Left ventricle myocardium superior (tissue), 1 donor: ENCODE data around the gene KLHL29. TPM values are rescaled to one million over a fixed set of nuclear protein-coding genes. Genes with fewer than 3 reads are reported as not detected.

Source experiments
- ATAC-seq: fragments of 200-7000 bp; cut with Tn5 transposase; one replicate; pipeline ENCODE4 v1.9.1; 2020; ENCODE audit warnings: mild to moderate bottlenecking, moderate library complexity
- DNase-seq: peaks from one replicate; pipeline ENCODE4 v3.0.0-alpha.2; 2020
- intact Hi-C: fragments of 100-400 bp; cut with micrococcal nuclease; formaldehyde crosslinking; loops from one replicate; pipeline ENCODE4 v1.11.0; 2022
- total RNA-seq: library from RNA; stranded (reverse); fragmentation: NEBNext Ultra II Directional; extraction: Animal tissue kit (Norgen Biotek cat#: 25700); gene quantifications from one replicate; pipeline ENCODE4 v1.2.1, GENCODE V29; 2021
- donor health status: DM: no; HTN: yes; CAD: no; lungs with severe emphysema.

The KLHL29 gene
- total RNA-seq, 1 donor from 2014 or later: 0.69 TPM

DNA sequence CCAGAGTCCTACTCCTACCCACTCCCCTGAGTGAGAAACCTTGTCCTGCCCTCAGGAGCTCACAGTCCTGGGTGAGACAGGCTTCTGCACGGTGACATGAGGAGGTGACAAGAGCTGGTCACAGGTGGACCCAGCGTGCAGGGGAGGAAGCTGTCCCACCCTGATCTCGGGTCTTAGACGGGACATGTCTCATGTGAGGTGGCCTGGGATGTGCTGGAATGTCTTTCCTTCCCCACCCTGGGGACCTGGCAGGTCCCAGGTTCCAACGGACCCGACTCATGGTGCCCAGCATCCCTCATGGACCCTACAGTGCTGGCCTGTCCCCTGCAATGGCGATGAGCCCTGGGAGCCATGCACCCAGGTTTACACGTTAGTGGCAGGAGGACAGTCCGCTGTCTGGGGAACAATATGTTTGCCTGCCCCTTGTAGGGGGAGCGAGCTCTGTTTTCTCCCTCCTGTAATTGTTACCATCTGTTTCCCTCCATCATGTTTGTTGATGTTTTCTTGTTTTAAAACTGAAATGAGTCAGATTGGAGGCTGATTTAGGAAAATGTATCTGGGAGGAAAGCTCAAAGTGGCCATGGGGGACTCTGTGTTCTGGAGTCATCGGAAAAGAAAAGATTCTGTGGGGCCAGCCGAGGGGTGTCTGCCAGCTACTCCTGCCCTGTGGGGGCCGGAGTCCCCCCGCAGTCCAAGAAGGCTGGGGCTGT, 238.1 kb downstream of the KLHL29 start:
- ATAC-seq (no peak), DNase-seq (no peak)
- intact Hi-C loops: no loop called here

DNA sequence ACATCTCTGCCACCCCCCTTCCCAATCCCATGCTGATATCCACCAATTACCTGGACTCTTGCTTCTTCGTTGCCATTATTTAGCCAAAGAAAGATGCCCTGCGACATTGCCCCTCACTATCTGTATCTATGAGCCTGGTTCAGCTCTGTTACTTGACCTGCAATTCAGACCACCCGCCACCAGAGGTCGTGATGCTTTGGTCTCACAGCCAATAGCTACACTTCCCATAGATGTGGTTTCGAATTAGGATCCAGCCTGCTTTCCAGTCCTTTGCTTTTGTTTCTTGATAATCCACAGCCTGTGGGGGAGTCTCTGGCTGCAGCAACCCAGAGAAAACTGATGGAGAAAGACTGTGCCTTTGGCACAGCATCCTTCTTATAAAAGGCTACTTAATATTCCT, 239.4 kb downstream of the KLHL29 start:
- intact Hi-C loops: no loop called here
- no peak for DNase-seq
- no peak for ATAC-seq

DNA sequence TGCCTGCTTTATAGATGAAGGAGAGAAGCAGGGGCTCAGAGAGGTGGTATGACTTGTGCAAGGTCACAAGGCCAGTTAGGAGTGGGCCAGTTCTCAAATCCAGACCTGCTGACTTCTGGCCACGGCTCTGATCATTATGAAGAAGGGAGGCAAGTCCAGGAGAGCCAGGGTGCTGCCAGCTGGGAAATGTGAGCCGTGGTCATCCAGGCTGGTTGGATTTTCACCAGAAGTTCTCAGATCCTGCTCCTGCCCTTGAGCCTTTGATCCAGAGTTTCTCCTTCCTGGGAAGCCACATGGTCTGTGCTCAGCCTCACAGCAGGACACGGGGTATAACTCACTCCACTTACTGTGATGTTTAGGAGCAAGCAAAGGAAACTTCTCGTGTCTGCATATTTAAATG, 239.9 kb downstream of the KLHL29 start:
- intact Hi-C loops: no loop called here
- DNase-seq (no peak), ATAC-seq (no peak)

DNA sequence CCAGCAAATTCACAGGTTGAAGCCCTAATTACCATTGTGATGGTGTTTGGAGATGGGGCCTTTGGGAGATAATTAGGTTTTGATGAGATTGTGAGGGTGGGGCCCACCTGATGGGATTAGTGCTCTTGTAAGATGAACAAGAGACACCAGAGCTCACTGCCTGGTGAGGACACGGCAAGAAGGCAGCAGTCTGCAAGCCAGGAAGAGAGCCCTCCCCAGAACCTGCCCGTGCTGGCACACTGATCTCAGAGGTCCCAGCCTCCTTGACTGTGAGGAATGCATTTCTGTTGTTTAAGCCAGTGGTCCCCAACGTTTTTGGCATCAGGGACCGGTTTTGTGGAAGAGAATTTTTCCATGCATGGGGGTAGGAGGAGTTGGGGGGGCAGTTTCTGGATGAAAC, 240.7 kb downstream of the KLHL29 start:
- intact Hi-C loops: no loop called here
- DNase-seq (no peak), ATAC-seq (no peak)

DNA sequence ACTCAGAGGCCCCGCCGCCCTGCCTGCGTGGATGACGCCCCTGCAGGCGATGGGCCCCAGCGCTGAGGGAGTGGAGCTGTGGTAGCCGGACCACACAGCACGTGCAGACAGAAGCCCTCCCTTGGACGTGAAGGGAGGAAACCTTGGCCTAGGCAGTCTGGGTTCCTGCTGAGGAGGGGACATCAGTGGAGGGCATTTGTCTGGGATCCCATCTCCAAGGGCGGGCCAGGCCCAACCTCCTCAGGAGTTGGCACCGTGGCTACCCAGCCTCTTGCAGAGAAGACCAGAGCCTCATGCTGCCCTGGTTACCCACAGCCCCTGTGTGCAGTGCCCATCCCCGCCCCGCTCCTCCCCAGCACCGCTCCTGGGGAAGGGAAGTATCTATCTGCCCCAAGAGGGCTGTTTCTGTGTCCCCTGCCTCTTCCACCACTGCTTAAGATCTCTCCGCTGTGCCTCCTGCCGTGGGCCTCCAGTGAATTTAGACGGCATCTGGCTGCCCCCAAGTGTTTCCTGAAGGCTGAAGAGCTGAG, 241.8 kb downstream of the KLHL29 start:
- ATAC-seq: no peak

DNA sequence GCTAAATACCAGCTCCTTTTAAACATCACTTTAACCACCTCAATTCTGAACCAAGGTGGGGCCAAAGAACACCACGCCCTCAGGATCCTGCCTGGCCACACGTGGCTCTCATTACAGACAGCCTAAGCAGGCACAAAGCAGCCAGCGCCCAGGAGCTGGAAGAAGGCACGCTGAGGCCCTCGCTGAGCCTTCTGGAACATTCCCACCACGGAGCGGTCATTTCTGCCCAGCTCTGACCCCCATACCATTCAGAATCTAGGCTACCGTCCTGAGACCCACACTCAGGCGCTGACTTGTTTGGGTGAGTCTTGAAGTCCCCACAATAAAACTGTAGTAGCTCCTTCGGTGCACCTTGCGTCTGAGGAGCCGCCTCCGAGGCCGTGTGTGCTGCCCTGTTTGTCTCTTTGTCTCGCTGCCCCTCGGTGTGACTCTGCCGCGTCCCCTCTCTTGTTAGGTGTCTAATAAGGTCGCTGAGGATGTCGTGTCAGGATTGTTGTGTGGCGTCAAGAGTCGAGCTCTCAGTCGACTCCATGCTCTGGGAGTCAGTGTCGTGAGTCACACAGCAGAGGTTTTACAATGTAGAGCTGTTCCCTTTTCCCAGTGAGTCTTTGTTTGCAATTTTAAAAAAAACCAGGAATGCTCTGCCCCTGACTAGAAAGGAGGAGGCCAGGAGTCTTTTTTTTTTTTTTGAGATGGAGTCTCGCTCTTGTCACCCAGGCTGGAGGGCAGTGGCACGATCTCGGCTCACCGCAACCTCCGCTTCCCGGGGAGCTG, 242.4 kb downstream of the KLHL29 start:
- intact Hi-C loops: no loop called here
- DNase-seq (no peak), ATAC-seq (no peak)

More for the DNA sequence above, 241.8 kb downstream of the KLHL29 start:
- intact Hi-C loops: no loop called here
- no peak for DNase-seq

DNA sequence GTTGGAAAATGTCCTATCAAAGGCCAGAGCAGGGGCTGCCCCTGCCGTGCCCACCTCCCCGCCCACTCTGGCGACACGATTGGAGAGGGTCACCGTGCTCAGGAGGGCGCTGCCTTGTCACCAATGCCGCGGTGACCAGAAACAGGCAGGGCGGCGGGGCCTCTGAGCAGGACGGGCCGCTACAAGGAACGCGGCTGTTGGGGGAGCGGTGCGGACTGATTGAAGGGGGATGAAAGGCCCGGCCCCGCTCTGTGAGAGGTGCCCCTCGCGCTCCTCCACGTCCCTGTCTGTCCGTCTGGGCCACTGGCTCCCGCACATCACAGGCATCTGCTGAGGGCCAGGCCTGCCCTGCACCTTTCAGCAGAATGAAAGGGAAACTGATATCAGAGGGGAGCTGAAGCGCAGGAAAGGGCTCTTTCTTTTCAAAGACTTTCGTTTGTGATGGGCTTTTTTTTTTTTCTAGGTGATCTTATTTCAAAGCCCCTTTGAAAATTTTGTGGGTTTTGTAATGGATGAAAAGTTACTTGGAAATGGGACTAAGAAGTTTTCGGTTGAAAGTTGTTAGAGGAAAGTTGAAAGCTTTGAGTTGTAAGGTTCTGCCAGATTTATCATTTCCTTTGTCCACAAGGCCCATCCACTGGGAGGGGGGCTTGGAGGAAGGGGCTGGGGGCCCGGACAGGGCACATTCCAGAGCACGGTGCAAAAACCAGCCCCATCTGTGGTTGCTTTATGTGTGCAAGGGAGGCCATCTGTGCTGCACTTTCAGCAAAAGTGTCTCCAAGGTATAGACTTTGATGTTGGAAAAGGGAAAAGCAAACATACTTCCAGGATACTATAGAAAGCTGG, 244.2 kb downstream of the KLHL29 start:
- intact Hi-C loops: no loop called here
- ATAC-seq (no peak), DNase-seq (no peak)

DNA sequence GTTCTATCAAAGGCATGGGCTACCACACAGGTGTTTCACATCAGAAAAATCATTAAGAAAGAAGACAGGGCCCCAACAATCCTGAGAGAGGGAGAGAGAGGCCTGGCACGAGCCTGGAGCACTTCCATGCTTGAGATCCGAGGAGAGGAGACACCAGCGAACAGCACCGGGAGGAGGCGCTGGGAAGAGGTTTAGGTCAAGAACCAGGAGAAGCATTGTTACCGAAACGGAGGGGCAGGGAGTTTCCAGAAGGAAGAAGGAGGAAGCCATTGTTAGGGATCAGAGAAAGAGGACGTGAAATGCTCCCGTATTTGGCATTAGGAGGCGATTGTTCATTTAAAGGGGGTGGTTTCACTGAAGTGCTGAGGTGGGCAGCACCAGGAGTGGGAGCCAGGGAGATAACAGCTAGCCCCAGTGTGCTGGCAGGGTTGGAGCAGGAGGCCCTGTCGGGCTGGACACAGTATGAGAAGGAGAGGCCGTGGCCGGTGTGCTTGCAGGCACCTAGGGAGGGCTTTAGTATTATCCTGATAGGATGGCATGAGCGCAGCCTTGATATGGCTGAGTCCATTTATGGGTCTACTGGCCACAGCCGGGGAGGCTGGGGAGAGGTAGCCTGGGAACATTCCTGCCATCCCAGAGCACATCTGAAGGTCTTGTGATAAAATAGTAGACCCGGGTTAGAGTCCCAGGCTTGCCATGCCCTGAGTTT, 244.9 kb downstream of the KLHL29 start:
- intact Hi-C loops: no loop called here
- no peak for DNase-seq
- no peak for ATAC-seq

DNA sequence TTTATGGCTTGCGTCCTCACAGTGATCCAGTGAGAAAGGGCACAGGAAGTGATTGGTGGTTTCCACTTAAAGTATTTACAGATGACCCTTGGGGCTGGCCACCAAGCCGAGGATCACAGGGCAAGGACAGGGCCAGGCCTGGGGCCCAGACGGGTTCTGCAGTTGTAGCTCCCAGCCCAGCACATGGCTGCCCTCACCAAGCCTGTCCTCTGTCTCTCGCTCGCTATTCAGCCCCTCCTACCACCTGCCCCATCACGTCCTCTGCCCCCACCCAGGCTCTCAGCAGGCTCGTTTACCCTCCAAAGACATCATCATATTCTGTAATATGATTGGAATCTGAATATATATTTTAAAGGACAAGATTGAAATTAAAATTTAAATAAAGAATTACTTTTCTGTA, 246.0 kb downstream of the KLHL29 start:
- intact Hi-C loops: no loop called here

DNA sequence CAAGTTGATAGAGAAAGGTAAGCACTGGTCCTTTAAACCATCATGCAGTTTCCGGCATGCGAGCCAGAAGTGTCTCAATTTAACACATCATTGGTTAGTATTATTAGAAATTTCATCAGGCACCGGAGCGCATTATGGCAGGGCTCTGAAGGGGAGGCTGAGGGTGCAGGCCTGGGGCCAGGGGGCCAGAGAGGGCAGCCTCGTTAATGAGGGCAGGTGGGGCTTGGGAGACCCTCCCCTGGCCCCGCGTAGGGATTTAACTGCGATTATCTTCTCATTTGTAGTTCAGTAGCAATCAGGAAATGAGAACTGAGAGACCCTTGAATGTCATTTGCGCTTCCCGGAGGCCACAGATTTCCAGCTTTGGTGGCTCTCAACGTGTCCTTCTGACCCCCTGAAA, 246.4 kb downstream of the KLHL29 start:
- DNase-seq: no peak
- intact Hi-C loops: no loop called here
- no peak for ATAC-seq

More for the DNA sequence above, 246.0 kb downstream of the KLHL29 start:
- no peak for ATAC-seq
- no peak for DNase-seq

DNA sequence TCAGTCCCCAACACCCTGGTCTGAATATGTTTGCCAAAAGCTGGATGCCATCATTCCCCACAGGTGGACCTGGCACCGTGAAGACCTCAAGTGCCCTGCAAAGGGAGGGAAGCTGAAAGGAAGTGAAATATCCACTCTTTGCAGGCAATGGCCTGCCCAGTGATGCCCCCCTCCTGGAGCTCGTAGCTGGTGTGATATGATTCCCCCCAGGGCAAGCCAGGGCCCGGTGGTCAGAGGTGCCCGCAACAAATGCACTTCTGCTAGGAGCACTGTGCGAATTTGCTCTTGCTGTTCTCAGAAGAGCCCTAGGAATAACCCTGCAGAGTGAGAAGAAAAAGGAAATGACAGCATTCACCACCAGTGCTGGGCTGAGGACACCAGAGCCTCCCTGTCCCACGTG, 247.4 kb downstream of the KLHL29 start:
- intact Hi-C loops: no loop called here
- ATAC-seq (no peak), DNase-seq (no peak)

DNA sequence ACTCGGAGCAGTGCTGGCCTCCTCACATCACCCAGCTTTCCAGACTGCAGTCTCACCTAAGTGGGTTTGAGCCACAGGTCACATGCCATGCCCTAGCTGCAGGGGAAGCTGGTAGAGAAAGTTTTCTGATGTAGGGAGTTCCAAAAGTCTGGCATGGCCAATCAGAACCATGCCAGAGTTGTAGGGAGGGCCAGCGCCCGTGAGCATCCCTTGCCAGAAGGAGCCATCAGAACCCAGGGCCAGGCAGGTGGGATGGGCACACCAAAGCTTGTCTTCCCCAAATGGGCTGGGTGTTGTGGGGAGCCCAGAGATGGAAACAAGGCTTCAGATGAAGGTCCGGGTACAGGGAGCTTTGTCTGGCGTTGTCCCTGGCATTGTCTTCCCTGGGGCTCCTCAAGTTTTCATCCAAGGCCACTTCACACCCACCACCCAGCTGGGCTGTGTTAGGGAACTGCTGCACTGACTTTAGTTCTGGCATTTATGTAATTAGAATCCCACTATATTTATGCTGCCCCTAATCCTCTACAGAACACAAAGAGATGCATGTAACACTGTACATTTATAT, 247.9 kb downstream of the KLHL29 start:
- ATAC-seq (no peak), DNase-seq (no peak)
- intact Hi-C loops: no loop called here

DNA sequence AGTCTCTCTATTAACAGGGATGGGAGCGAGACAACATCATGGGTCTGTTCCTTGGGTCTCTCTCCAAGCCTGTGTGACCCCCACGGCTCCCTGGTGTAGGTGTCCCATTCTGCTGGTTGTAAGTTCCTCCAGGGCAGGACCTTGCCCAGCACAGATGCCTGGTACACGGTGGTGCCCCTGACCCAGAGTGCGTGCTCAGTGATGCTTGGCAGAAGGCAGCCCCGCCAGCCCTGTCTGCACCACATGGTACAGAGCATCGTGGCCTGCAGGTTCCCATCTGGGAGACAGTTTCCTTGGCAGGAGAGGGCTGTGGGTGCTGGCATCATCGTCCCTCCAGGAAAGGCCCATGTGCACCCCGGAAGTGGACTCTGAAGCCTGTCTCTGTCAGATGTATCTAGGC, 249.0 kb downstream of the KLHL29 start:
- no peak for ATAC-seq
- no peak for DNase-seq
- intact Hi-C loops: no loop called here

DNA sequence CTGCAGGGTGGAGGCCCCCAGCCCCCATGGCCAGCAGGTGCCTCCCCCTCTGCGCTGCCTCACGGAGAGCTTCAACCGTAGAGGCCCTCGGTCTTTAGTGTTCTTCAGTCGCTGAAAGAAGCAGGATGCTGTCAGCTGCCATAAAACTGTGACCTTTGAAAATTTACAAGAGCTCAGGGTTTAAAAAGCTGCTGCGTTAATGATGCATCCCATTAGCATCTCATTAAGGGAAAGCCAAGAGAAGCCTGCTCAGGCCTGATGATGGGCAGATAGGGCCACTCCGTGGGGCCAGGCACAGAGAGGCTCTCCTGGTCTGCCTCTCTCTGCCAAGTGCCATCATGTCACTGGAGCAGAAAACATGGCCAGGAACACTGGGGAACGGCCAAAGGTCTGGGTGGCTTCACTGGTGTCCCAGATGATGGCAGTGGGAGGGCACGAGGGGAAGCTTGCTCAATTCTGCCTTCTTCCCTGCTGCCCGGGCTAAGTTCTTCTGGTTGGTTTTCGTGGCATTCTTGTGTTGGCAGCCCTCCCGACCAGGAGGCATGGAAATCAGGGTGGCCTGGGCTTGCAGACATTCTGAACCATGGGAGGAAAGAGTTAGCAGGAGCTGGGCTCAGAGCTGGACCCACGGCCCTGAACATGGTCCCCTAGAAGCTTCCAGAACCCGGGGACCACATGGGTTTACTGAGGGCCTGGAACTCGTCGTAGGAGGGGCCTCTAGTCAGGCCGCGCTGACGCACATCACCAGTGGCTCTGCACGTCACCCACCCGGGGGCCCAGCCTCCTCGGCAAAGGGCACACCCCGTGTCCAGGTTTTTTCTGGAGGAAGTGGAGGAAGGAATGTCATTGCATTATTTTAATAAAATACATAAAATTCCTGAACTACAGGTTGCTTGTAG, 250.7 kb downstream of the KLHL29 start:
- intact Hi-C loops: no loop called here

DNA sequence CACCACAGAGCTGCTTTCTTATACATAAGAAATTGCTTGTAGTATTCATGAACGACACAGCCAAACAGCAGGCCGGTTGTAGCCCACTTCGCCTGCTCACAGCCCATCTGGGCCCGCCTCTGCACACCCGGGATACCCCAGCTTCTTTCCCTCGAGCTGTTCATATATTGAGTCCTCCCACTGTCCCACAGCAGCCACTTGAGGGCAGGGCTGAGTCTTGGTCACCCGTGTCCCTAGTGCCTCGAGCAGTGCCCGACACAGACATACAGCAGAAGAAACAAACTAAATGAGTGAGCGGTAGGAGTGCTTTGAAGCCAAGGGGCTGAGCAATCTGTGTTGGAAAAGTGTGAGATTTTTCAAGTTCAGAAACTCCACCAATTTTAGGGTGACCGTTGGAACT, 251.4 kb downstream of the KLHL29 start:
- intact Hi-C loops: no loop called here
- ATAC-seq: peak; percentile 75

More for the DNA sequence above, 250.7 kb downstream of the KLHL29 start:
- DNase-seq (no peak), ATAC-seq (no peak)

DNA sequence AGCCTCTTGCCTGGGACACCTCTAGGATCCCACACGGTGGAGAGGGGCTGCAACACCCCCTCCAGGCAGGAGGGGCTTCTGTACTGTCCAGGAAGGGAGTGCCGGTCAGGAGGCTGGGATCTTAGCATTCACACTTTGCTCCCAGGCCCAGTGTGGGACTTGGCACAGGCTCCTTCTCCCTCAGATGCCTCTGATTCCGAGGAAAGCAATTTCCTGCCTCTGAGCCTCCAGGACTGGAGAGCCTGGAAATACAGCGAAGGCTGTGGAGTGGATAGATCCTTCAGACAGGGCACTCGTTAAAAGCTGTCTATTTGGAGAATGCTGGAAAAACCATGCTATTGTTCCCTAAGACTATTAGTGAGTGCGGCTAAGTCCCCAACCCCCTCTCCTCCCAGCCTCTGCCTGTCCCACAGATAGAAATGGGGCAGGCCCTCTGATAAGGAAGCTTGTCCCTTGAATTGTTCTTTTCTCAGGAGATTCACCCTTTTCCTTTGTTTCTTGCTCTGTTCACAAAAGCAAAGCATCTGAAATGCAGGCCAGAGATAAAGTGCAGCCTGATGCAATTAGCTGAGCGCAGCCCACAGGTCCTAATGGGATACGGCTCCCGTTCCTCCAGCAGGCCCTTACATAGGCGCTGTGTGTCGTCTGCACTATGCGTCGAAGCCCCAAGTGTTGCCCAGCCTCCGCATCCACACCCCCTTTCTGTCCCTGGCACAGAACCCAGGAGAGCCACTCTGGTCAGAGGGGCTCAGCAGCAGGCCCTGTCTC, 252.2 kb downstream of the KLHL29 start:
- no peak for DNase-seq
- ATAC-seq: peak; percentile 80
- intact Hi-C loops: no loop called here

More for the DNA sequence above, 251.4 kb downstream of the KLHL29 start:
- DNase-seq: peak; percentile 51

DNA sequence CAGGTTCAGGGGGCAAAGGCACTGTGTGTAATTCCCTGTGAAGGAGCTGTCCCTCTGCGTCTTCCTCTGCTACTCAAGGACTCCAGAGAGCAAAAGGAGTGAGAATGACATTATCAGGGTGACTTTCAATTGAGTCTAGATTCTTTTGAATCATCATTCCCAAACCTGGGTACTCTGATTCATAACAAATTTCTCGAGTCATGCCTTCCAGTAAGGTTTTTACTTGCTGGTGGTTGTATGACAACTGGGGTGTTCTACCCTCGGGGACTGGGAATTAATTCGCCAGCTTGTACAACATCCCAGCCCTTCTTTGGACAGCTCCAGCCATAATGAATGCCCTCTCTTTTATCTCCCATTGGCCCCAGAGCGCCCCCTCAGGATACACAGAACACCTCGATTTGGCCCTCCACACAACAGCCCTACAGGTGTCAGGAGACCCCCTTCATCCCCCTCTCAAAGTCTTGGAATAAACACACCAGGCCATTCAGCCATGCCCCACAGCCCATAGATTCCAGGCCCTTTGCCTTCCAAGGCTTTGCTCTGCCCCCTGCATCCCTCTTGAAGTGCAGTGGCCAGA, 254.5 kb downstream of the KLHL29 start:
- no peak for DNase-seq
- intact Hi-C loops: no loop called here
- no peak for ATAC-seq
